GM18498 (cell line): ENCODE results near the gene SLC9A5.

Experiments used
- ATAC-seq: cut with Tn5 transposase; IDR thresholded peaks from one replicate; pipeline ENCODE4 v1.9.1; 2021; ENCODE audit warnings: mild to moderate bottlenecking, moderate library complexity; ENCODE audit not compliant: unreplicated experiment

The SLC9A5 gene

DNA sequence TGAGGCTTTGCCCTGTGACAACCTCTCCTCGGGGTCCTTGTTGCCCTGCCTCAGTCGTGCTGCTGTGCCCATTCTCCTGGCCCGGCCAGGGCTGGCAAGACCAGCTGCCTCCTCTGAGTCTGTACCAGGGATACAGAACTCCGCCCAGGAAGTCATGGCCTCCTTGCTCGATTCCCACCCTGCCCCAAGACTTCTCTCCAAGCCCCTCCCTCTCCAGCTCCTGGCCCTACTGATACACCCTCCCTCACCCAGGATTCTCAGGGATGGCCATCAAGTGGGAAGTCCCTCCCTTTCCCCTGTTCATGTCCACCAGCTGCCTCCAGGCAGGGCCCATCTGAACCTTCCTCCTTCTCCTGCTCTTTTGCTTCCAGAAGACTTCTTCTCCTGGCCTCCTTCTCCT, 33.1 kb upstream of the SLC9A5 start:
- no peak for ATAC-seq

- ATAC-seq, result no peak
Measured at GRCh38 chr16:67216612-67217490, 31.9 kb upstream of the SLC9A5 start.

DNA sequence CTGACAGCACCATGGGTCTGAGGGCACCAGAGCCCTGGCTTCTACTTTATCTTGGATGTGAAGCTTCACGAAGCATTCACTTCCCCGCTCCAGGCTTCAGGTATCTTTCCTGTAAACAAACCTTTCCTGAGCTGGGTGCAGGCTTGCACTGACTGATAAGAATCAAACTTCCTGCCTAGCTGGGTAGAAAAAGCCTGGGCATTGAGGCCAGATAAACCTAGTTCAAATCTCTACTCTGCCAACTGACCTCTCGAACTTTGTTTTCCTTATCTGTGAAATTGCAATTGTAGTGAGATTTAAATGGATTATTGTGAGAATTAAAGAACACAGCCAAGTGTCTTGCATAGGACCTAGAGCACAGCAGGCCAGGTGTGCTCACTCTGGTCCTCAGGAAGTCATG, 24.8 kb upstream of the SLC9A5 start:
- ATAC-seq, result no peak

GRCh38 chr16:67226295-67226803, 22.4 kb upstream of the SLC9A5 start:
- ATAC-seq, result no peak

- ATAC-seq, result peak; percentile 95
Measured at GRCh38 chr16:67226804-67227566, 21.8 kb upstream of the SLC9A5 start, which contains the start of gene TMEM208. Gene TMEM208, plus strand, starts transcription at chr16:67227130. Its CDS starts 89 bp downstream, at chr16:67227219.

DNA sequence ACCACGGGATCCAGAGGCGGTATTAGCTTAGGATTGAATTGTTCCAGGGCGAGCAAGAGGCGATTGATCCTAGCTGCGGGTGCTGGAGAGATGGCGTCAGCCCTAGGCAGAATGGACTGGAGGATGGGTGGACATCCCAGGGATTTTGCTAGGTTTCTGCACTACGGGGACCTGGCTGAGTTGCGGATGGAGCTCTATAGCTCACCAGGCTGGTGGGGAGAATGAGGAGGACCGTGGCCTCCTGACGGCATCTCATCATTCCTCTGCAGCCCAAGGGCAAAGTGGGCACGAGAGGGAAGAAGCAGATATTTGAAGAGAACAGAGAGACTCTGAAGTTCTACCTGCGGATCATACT, 21.2 kb upstream of the SLC9A5 start:
- no peak for ATAC-seq

- no peak for ATAC-seq
Measured at GRCh38 chr16:67228034-67228785, 20.6 kb upstream of the SLC9A5 start.

DNA sequence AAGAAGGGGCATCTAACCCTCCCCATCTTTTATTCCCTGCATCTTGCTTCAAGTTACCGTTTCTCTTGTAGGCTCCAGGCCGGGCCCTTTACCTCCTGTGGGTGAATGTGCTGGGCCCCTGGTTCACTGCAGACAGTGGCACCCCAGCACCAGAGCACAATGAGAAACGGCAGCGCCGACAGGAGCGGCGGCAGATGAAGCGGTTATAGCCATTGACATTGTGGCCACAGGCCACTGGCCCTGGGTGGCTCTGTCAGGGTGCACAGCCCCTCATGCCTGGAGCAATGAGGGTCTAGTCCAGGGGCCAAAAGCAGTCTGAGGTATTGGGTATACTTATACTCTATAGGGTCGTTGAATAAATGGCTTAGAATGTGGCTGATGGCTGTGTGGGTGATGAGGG, 19.9 kb upstream of the SLC9A5 start:
- ATAC-seq, result no peak

DNA sequence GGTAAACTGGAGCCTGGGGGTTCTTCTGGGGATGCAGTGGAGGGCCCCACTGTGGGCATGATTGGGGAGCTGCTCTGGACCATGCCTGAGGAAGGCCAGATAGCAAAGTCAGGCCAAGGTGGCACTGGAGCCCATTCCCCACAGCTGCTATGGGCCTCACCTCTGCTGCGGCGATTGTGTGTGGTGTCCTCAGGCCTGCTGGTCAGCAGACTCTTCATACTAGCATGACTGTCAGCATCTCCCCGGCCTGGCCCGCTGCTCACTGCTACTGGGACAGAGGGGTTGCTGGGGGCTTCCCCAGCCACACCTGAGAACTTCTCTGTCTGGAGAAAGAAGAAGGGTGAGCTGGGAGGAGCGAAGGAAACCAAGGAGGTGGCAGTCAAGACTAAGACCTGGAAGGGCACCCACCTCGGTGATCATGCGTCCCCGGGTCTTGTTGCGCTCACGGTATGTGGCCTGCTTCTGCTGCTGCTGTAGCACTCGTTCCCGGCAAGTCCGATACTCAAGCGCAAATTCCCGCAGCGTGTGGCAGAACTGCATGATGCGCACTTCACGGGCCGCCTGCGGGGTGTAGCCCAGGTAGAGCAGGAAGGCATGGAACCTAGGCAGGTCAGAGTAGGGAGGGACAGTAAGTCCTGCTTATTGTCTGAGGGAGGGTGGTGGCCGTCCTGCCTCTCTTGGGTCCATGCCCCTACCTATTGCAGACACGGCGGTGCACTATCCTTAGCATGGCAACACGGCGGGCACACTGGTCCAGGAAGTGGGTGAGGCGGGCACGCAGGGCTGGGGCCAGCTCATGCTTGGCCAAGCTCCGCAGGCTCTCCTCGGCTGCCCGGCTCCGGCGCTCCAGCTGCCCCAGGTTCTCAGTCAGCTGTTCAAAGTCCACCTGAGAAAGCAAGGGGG, 18.6 kb upstream of the SLC9A5 start:
- ATAC-seq, result no peak

DNA sequence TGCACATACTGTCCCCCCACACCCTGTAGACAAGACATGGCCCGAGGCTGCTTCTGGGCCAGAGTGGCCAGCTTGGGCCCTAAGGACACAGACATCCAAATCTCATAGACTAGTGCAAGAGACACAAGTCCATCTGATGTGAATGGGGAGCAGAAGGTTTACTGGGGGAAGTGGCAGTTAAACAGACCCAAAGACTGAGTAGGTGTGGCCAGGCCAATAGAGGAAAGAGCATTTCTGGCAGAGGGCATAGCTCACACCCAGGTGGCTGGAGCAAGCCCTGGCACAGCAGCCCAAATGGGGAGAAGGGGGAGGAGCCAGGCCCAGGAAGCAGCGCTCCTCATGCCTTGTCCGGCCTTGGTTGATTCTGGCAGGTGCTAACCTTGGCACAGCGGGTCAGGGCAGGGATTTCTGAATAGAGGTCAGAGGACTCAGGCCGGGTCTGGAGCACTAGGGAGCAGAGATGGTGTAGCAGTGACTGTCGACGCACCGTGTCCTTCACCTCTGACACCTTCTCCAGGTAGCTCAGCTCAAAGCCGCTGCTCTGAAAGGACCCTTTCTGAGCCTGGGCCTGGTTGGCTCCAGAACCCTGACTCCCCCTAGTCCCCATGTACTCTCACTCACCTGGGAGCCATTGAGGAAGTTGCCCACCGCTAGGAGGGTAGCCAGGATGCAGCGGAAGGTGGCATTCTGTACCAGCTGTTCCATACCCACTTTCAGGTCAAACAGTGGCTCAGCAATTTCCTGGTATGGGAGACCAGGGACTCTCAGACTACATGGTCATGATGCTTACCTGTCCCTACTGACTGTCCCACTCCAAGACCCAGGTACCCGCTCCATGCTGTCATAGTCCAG, 17.7 kb upstream of the SLC9A5 start:
- no peak for ATAC-seq

GRCh38 chr16:67233596-67233995, 15.2 kb upstream of the SLC9A5 start:
- ATAC-seq, result no peak

GRCh38 chr16:67234180-67234597, 14.6 kb upstream of the SLC9A5 start:
- no peak for ATAC-seq

GRCh38 chr16:67235816-67236562, 12.8 kb upstream of the SLC9A5 start:
- no peak for ATAC-seq

DNA sequence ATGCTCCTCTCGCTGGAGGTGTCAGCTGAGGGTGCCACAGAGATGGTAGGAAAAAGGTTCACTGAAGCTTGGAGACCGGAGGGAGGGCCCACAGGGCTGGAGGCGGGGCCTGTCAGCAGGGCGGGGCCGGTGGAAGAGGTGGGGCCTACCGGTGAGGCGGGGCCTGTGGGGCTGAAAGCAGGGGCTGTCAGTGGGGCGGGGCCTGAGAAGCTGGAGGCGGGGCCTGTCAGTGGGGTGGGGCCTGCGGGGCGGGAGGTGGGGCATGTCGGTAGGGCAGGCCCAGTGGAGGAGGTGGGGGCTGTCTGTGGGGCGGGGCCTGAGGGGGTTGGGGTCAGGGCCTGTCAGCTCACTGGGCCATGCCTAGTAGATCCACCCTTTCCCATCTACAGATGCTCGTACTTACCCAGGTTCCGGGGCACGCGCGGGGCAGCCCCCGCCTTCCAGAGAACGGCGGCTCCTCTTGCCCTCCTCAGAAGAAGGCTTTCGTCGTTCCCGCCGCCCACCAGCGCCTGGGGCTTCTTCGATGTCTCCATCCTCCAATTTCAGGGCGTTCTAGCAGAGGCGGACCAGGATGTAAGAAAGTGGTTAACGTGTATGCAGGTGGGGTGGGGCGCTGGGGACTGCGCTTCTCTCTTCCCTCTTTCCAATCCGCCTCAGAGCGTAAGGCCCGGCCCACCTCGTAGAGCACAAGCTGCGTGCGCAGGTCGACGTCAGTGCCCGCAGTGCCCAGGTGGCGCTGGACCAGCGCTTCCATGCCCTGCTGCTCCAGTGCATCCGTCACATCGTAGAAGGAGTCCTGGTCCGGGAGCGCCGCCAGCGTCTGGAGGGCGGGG, 12.0 kb upstream of the SLC9A5 start:
- ATAC-seq, result no peak

- ATAC-seq, result no peak
Measured at GRCh38 chr16:67237396-67238277, 11.1 kb upstream of the SLC9A5 start.

DNA sequence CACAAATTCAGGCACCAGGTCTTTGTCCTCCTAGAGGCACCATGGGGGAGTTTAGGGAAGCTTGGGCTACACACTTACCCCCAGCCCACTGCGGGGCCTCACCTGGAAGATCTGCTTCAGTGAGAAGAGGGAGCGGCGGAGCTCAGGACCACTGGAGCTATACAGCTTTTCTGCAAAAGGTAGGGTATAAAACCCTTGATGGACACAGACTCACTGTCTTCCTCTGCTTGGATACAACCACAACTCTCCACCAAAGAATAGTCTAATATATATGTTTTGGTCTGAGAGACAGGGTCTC, 10.6 kb upstream of the SLC9A5 start:
- ATAC-seq, result no peak
